ENCODE measurements around the gene RNU7-1.

DNA sequence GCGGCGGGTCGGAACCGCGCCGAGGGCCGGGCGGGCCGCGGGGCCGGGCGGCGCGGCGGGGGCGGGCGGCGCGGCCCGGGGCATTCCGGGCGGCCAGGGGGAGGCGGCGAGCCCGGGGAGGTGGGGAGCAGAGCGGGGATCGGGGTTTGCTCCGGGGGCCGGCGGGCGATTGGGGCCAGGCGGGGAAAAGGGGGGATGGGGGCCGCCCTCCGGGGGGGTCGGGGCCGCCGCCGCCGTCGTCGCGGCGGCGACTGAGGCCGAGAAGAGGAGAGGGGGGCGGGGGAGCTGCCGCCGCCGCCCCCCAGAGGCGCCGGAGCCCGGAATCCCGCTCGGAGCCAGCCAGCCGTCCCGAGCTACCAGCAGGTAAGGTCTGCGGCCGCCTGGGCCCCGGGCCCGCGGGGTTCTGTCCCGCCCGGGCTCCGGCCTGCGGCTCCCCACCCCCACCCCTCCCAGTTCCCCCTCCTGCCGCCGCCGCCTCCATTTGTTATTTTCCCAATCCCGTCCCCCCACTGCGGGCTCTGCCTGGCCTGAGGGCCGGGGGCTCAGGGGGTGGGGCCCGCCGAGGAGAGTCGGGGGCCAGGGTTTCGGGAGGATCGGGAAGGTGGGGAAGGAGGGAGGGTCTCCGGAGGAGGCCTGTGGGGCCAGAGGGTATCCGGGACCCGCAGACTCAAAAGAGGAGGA, 15.5 kb upstream of the RNU7-1 start:
- TF ChIP-seq, protein P1, sequence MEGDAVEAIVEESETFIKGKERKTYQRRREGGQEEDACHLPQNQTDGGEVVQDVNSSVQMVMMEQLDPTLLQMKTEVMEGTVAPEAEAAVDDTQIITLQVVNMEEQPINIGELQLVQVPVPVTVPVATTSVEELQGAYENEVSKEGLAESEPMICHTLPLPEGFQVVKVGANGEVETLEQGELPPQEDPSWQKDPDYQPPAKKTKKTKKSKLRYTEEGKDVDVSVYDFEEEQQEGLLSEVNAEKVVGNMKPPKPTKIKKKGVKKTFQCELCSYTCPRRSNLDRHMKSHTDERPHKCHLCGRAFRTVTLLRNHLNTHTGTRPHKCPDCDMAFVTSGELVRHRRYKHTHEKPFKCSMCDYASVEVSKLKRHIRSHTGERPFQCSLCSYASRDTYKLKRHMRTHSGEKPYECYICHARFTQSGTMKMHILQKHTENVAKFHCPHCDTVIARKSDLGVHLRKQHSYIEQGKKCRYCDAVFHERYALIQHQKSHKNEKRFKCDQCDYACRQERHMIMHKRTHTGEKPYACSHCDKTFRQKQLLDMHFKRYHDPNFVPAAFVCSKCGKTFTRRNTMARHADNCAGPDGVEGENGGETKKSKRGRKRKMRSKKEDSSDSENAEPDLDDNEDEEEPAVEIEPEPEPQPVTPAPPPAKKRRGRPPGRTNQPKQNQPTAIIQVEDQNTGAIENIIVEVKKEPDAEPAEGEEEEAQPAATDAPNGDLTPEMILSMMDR (IDR thresholded peaks at IDR 0.05; ENCODE audit: poor library complexity), result no peak
- TF ChIP-seq EZH2 (IDR thresholded peaks at IDR 0.05; ENCODE audit: borderline replicate concordance), result no peak
- no peak for TF ChIP-seq EZH2phosphoT487 (IDR thresholded peaks at IDR 0.05; ENCODE audit: low read depth, severe bottlenecking, unreplicated experiment)

Data from hepatocyte (in vitro differentiated cells).